ENCODE data around the gene PHF13.

- TF ChIP-seq, protein P1, sequence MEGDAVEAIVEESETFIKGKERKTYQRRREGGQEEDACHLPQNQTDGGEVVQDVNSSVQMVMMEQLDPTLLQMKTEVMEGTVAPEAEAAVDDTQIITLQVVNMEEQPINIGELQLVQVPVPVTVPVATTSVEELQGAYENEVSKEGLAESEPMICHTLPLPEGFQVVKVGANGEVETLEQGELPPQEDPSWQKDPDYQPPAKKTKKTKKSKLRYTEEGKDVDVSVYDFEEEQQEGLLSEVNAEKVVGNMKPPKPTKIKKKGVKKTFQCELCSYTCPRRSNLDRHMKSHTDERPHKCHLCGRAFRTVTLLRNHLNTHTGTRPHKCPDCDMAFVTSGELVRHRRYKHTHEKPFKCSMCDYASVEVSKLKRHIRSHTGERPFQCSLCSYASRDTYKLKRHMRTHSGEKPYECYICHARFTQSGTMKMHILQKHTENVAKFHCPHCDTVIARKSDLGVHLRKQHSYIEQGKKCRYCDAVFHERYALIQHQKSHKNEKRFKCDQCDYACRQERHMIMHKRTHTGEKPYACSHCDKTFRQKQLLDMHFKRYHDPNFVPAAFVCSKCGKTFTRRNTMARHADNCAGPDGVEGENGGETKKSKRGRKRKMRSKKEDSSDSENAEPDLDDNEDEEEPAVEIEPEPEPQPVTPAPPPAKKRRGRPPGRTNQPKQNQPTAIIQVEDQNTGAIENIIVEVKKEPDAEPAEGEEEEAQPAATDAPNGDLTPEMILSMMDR (IDR thresholded peaks at IDR 0.05): no peak
- TF ChIP-seq POLR2A (IDR thresholded peaks at IDR 0.05): no peak
These were observed 21.1 kb upstream of the PHF13 start for GRCh38 chr1:6592441-6592840.

Data from heart left ventricle (tissue), 13 donors.